WTC11 (cell line): ENCODE data around the gene KLHL30.

Experiments used
- GRHL2 ChIP-seq: fragments of 250-450 bp; sonication (Bioruptor Pico); IDR thresholded peaks from 2 replicates; pipeline ENCODE4 v1.8.0; 2022; ENCODE audit warnings: mild to moderate bottlenecking, moderate library complexity; ENCODE audit not compliant: insufficient replicate concordance, severe bottlenecking
- JUN ChIP-seq: sonication (generic); formaldehyde crosslinking; IDR thresholded peaks from 2 replicates; pipeline ENCODE4 v1.8.0; 2023; ENCODE audit warnings: mild to moderate bottlenecking, missing genetic modification reagents
- TF ChIP-seq, protein P1 (sequence below): fragments of 200-600 bp; IDR thresholded peaks from 2 replicates; pipeline ENCODE4 v1.8.0; 2022; ENCODE audit warnings: antibody characterized with exemption
- TF ChIP-seq, protein P2 (sequence below): sonication (generic); formaldehyde crosslinking; IDR thresholded peaks from 2 replicates; pipeline ENCODE4 v1.8.1; 2023; ENCODE audit warnings: mild to moderate bottlenecking, moderate library complexity, missing genetic modification reagents
- TF ChIP-seq, protein P3 (sequence below): sonication (generic); formaldehyde crosslinking; IDR thresholded peaks from 2 replicates; pipeline ENCODE4 v1.8.1; 2023; ENCODE audit warnings: mild to moderate bottlenecking, missing genetic modification reagents, moderate library complexity

DNA sequence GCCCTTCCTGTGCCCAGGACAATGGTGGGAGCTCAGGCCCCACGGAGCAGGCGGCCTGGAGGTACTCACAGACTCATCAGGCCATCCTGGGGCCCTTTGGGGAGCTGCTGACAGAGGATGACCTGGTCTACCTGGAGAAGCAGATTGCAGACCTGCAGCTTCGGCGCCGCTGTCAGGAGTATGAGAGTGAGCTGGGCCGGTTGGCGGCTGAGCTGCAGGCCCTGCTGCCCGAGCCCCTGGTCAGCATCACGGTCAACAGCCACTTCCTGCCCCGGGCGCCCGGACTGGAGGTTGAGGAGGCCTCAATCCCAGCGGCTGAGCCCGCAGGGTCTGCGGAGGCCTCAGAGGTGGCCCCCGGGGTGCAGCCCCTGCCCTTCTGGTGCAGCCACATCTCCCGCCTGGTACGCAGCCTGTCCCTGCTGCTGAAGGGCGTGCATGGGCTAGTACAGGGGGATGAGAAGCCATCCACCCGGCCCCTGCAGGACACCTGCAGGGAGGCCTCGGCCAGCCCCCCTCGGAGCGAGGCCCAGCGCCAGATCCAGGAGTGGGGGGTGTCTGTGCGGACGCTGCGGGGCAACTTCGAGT, 8.3 kb upstream of the KLHL30 start:
- TF ChIP-seq GRHL2 (CRISPR knock-in tag) (no peak), JUN (CRISPR knock-in tag) (no peak)
- TF ChIP-seq, protein P1, sequence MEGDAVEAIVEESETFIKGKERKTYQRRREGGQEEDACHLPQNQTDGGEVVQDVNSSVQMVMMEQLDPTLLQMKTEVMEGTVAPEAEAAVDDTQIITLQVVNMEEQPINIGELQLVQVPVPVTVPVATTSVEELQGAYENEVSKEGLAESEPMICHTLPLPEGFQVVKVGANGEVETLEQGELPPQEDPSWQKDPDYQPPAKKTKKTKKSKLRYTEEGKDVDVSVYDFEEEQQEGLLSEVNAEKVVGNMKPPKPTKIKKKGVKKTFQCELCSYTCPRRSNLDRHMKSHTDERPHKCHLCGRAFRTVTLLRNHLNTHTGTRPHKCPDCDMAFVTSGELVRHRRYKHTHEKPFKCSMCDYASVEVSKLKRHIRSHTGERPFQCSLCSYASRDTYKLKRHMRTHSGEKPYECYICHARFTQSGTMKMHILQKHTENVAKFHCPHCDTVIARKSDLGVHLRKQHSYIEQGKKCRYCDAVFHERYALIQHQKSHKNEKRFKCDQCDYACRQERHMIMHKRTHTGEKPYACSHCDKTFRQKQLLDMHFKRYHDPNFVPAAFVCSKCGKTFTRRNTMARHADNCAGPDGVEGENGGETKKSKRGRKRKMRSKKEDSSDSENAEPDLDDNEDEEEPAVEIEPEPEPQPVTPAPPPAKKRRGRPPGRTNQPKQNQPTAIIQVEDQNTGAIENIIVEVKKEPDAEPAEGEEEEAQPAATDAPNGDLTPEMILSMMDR = no peak
- TF ChIP-seq, protein P2, sequence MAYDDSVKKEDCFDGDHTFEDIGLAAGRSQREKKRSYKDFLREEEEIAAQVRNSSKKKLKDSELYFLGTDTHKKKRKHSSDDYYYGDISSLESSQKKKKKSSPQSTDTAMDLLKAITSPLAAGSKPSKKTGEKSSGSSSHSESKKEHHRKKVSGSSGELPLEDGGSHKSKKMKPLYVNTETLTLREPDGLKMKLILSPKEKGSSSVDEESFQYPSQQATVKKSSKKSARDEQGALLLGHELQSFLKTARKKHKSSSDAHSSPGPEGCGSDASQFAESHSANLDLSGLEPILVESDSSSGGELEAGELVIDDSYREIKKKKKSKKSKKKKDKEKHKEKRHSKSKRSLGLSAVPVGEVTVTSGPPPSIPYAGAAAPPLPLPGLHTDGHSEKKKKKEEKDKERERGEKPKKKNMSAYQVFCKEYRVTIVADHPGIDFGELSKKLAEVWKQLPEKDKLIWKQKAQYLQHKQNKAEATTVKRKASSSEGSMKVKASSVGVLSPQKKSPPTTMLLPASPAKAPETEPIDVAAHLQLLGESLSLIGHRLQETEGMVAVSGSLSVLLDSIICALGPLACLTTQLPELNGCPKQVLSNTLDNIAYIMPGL = no peak
- TF ChIP-seq, protein P3, sequence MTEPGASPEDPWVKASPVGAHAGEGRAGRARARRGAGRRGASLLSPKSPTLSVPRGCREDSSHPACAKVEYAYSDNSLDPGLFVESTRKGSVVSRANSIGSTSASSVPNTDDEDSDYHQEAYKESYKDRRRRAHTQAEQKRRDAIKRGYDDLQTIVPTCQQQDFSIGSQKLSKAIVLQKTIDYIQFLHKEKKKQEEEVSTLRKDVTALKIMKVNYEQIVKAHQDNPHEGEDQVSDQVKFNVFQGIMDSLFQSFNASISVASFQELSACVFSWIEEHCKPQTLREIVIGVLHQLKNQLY (CRISPR knock-in tag) = no peak
